H1 (cell line): Measurements from ENCODE around the gene CCDC152. TPM values are rescaled to one million over a fixed set of nuclear protein-coding genes. Genes with fewer than 3 reads are reported as not detected.

Source experiments
- BRCA1 ChIP-seq: IDR thresholded peaks from 2 replicates; pipeline ENCODE4 v1.6.1; 2012; ENCODE audit warnings: low read depth, low read length, improper control_type of control experiment
- CBX5 ChIP-seq: fragments of 300-800, 300-1000 bp; sonication (generic); IDR thresholded peaks from 2 replicates; pipeline ENCODE4 v1.7.1; 2016; ENCODE audit warnings: antibody characterized with exemption, low read length, low read depth
- E2F6 ChIP-seq: IDR thresholded peaks from 2 replicates; pipeline ENCODE4 v1.6.1; 2012; ENCODE audit warnings: inconsistent platforms
- EP300 ChIP-seq, 2 experiments: IDR thresholded peaks; 1 replicate in 1 of 2; 2 replicates in 1 of 2; pipeline ENCODE4 v1.6.1; 2011 to 2012; ENCODE audit warnings: low read depth in 2 of 2, low read length in 2 of 2, mild to moderate bottlenecking in 2 of 2, borderline replicate concordance in 1 of 2, inconsistent platforms in 1 of 2, moderate library complexity in 1 of 2
- GABPA ChIP-seq: IDR thresholded peaks from 2 replicates; pipeline ENCODE4 v1.6.1; 2011; ENCODE audit warnings: mild to moderate bottlenecking, low read length, moderate library complexity, borderline replicate concordance; ENCODE audit not compliant: insufficient read depth
- GTF2F1 ChIP-seq: IDR thresholded peaks from 2 replicates; pipeline ENCODE4 v1.6.1; 2012; ENCODE audit warnings: low read depth, low read length, improper control_type of control experiment, borderline replicate concordance
- HDAC2 ChIP-seq, 2 experiments: fragments of 300-600 bp in 1 of 2; sonication (generic) in 1 of 2; IDR thresholded peaks; 2 replicates each; pipeline ENCODE4 v1.6.1; 2011 to 2012; ENCODE audit warnings: low read depth in 2 of 2, low read length in 2 of 2, mild to moderate bottlenecking in 2 of 2, moderate library complexity in 2 of 2, borderline replicate concordance in 1 of 2, inconsistent platforms in 1 of 2
- NRF1 ChIP-seq: IDR thresholded peaks from 2 replicates; pipeline ENCODE4 v1.6.1; 2011; ENCODE audit warnings: mild to moderate bottlenecking, low read depth, low read length, improper control_type of control experiment
- SIN3A ChIP-seq, 2 experiments: IDR thresholded peaks in 1 of 2; conservative IDR thresholded peaks in 1 of 2; 2 replicates each; pipeline ENCODE4 v1.6.1; 2011 to 2012; ENCODE audit warnings: low read length in 2 of 2, improper control_type of control experiment in 1 of 2, low read depth in 1 of 2, mild to moderate bottlenecking in 1 of 2
- polyA plus RNA-seq, 7 experiments: library from polyadenylated mRNA; depleted of rRNA in 3 of 7; stranded (reverse) in 5 of 7; unstranded in 2 of 7; fragments of >200 nt in 5 of 7; fragments of 200-250 nt in 2 of 7; gene quantifications; 1 replicate in 5 of 7; 2 replicates in 1 of 7; 4 replicates in 1 of 7; pipeline versions ENCODE4 v1.2.1 to v1.2.3, GENCODE V29; 2011 to 2013; ENCODE audit warnings: missing spikeins in 2 of 7, mixed read lengths in 2 of 7
- total RNA-seq: library from RNA; stranded (reverse); fragmentation: NEBNext Ultra II Directional; extraction: Animal tissue kit (Norgen Biotek cat#: 25700); gene quantifications from 2 replicates; pipeline ENCODE4 v1.2.1, GENCODE V29; 2021
- TF ChIP-seq, protein P1 (sequence below): IDR thresholded peaks from 2 replicates; pipeline ENCODE4 v1.6.1; 2011; ENCODE audit warnings: low read depth, mild to moderate bottlenecking, low read length; ENCODE audit not compliant: insufficient read depth

The CCDC152 gene
- total and polyA plus RNA-seq, 2 of the 8 experiments (the other 6 are each of a cell fraction or from before 2014, with no cell fraction given), result 2.6 to 9.5 TPM

DNA sequence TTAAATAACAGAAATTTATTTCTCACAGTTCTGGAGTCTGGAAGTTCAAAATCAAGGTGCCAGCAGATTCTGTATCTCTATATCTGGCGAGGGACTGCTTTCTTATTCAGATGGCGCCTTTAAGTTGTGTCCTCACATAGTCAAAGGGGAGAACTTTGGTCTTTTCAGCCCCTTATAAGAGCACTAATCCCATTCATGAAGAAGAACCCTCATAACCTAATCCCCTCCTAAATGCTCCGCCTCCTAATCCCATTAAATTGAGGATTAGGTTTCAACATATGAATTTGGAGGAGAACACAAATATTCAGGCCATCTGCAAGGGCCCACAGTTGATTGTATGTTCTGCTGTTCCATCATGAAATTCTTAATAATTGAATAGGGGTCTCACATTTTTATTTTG lies 10.8 kb upstream of the CCDC152 start (continued):
- TF ChIP-seq, protein P1, sequence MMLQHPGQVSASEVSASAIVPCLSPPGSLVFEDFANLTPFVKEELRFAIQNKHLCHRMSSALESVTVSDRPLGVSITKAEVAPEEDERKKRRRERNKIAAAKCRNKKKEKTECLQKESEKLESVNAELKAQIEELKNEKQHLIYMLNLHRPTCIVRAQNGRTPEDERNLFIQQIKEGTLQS, result no peak
- TF ChIP-seq BRCA1 (no peak), GABPA (no peak), SIN3A (conservative IDR thresholded peaks at IDR 0.05 in 1 of 2, IDR thresholded peaks at IDR 0.05 in 1 of 2; ENCODE audit: low read depth in 1 of 2, low read length in 2 of 2) (no peak), CBX5 (no peak), HDAC2 (IDR thresholded peaks at IDR 0.05; ENCODE audit: borderline replicate concordance in 1 of 2, low read depth in 2 of 2, low read length in 2 of 2) (no peak), NRF1 (no peak), GTF2F1 (no peak), E2F6 (no peak), EP300 (IDR thresholded peaks at IDR 0.05; ENCODE audit: borderline replicate concordance in 1 of 2, low read depth in 2 of 2, low read length in 2 of 2) (no peak)
